Vagina (tissue), 2 donors: ENCODE data around the gene TK1.
A peak's percentile ranks its signal among the peaks of the same experiment; 100 is the strongest.

ENCODE experiments used
- POLR2A ChIP-seq, 2 donors: fragments of 450-650 bp; IDR thresholded peaks; one replicate each; pipeline ENCODE4 v1.6.1; 2017; ENCODE audit warnings: antibody characterized with exemption in 2 of 2, mild to moderate bottlenecking in 2 of 2, moderate library complexity in 2 of 2
- POLR2AphosphoS5 ChIP-seq, 2 donors: sonication (generic); formaldehyde crosslinking; IDR thresholded peaks; one replicate each; pipeline ENCODE4 v1.9.0; 2017; ENCODE audit warnings: antibody characterized with exemption in 2 of 2, mild to moderate bottlenecking in 2 of 2, low read depth in 1 of 2; ENCODE audit not compliant: insufficient read depth in 1 of 2
- TF ChIP-seq, protein P1 (sequence below), 3 experiments: fragments of 450-650 bp in 2 of 3; fragments of 200-600 bp in 1 of 3; sonication (generic) in 1 of 3; IDR thresholded peaks; one replicate each; pipeline ENCODE4 v1.5.1; 2017 to 2019; ENCODE audit warnings: antibody characterized with exemption in 3 of 3, mild to moderate bottlenecking in 2 of 3, moderate library complexity in 2 of 3

DNA sequence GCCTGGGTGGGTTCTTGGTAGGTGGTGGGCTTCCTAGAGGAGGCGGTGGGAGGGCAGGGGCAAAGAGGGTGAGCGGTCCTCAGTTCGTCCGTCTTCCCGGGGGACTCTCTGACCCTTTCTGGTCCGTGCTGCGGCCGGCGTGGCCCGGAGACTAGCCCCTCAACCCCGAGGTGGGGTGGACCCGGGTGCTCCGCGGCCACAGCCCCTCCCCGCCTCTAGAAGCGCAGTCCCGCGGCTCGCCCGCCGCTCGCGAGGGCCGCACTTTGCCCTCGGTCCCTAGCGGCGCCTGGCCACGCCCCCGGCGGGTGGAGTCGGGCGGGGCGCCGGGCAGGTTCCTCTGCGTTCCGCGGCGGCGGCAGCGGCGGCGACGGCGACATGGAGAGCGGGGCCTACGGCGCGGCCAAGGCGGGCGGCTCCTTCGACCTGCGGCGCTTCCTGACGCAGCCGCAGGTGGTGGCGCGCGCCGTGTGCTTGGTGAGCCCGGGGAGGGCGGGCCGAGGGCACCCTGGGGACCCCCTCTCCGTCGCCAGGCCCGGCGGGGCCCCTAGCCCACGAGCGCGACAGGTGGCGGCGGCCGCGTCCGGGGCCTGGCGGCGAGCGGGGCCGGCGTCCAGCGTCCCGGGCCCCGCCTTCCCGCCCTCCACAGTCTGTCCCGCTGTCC, 18.5 kb downstream of the TK1 start, which contains the start of gene SYNGR2:
- peak in 1 of 2 donors; percentile 73 for TF ChIP-seq POLR2A (IDR thresholded peaks at IDR 0.05)
- TF ChIP-seq, protein P1, sequence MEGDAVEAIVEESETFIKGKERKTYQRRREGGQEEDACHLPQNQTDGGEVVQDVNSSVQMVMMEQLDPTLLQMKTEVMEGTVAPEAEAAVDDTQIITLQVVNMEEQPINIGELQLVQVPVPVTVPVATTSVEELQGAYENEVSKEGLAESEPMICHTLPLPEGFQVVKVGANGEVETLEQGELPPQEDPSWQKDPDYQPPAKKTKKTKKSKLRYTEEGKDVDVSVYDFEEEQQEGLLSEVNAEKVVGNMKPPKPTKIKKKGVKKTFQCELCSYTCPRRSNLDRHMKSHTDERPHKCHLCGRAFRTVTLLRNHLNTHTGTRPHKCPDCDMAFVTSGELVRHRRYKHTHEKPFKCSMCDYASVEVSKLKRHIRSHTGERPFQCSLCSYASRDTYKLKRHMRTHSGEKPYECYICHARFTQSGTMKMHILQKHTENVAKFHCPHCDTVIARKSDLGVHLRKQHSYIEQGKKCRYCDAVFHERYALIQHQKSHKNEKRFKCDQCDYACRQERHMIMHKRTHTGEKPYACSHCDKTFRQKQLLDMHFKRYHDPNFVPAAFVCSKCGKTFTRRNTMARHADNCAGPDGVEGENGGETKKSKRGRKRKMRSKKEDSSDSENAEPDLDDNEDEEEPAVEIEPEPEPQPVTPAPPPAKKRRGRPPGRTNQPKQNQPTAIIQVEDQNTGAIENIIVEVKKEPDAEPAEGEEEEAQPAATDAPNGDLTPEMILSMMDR (IDR thresholded peaks at IDR 0.05), result no peak
- no peak for TF ChIP-seq POLR2AphosphoS5 (IDR thresholded peaks at IDR 0.05; ENCODE audit: insufficient read depth in 1 of 2, low read depth in 1 of 2)
